T-helper 17 cell (primary cell): Measurements from ENCODE around the gene ACTR3C. TPM values are rescaled to one million over a fixed set of nuclear protein-coding genes. Genes with fewer than 3 reads are reported as not detected.

Source experiments
- ATAC-seq: fragments of 150-1000 bp; cut with Tn5 transposase; 2 replicates; pipeline ENCODE4 v1.10.0; 2021; ENCODE audit warnings: mild to moderate bottlenecking, moderate library complexity
- DNase-seq, 3 donors: peaks; one replicate each; pipeline versions ENCODE4 v3.0.0 to v3.0.0-alpha.2; 2020 to 2021
- H3K9me3 ChIP-seq: one replicate; pipeline ENCODE4 v1.7.0; 2013; ENCODE audit warnings: low read length, mild to moderate bottlenecking; ENCODE audit not compliant: control insufficient read depth, poor library complexity, severe bottlenecking
- H3K27ac Mint-ChIP-seq: one replicate; pipeline ENCODE4 v1.8.0; 2022; ENCODE audit warnings: mild to moderate bottlenecking, moderate library complexity, mixed read lengths
- H3K27me3 Mint-ChIP-seq: one replicate; pipeline ENCODE4 v1.8.0; 2022; ENCODE audit warnings: mixed read lengths
- H3K36me3 Mint-ChIP-seq: one replicate; pipeline ENCODE4 v1.8.0; 2022; ENCODE audit warnings: low read depth, mixed read lengths
- H3K4me1 Mint-ChIP-seq: one replicate; pipeline ENCODE4 v1.8.0; 2022; ENCODE audit warnings: mild to moderate bottlenecking, mixed read lengths
- H3K4me3 Mint-ChIP-seq: one replicate; pipeline ENCODE4 v1.8.0; 2022; ENCODE audit warnings: mild to moderate bottlenecking, moderate library complexity, mixed read lengths
- total RNA-seq, 4 donors: library from RNA in 2 of 4; stranded (reverse) in 2 of 4; gene quantifications; one replicate each; pipeline ENCODE4 v1.2.3 and lab custom pipeline; 2022 to 2026

The ACTR3C gene
- total RNA-seq, 2 donors from 2014 or later: 6.0 to 10.2 TPM

DNA sequence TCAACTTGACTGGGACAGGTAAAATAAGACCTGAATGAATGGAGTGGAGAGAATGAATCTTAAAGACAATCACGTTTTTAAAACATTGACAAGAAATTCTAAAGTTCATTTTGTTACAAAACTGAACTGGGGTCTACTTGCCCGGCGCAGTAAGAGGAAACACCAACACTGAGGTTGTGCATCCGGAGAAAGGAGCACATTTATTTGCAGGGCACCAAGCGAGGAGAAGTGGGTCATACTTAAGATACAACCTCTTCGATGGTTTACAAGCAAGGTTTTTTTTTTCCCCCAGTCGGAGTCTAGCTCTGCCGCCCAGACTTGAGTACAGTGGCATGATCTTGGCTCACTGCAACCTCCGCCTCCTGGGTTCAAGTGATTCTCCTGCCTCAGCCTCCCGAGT is 41.8 kb upstream of the ACTR3C start:
- no peaks in the 10 kb centered on the region for H3K9me3 ChIP-seq
- Mint-ChIP-seq H3K27ac (no peak overlapping the region), H3K27me3 (no peaks in the 10 kb centered on the region), H3K4me1 (peaks cover 12% of the 10 kb centered on the region), H3K4me3 (no peak overlapping the region), H3K36me3 (no peaks in the 10 kb centered on the region)
- ATAC-seq (no peak), DNase-seq (no peak)

DNA sequence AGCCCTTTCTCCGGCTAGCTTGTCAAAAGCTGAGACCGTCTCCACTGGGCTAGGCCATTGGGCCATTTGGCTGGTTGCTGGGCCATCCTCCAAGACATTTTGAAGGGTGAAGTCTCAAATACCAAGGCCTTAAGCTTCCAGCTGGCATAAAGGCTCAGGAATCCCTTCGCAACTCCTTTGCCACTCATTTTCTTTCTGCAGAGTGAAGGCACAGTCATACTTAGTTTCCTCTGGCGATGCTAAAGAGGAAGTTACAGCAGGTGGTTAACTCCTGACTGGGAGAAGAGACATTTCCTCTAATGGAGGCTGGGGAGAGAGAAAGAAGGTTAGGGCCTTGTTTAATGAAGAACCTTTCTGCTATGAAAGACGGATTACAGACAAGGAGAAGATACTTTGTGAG is 40.5 kb upstream of the ACTR3C start:
- Mint-ChIP-seq H3K4me1 (peaks cover 15% of the 10 kb centered on the region), H3K27ac (peak overlapping the region; percentile 37), H3K36me3 (peaks cover 3% of the 10 kb centered on the region), H3K27me3 (no peaks in the 10 kb centered on the region), H3K4me3 (no peak overlapping the region)
- no peaks in the 10 kb centered on the region for H3K9me3 ChIP-seq
- ATAC-seq: no peak
- DNase-seq: no peak

DNA sequence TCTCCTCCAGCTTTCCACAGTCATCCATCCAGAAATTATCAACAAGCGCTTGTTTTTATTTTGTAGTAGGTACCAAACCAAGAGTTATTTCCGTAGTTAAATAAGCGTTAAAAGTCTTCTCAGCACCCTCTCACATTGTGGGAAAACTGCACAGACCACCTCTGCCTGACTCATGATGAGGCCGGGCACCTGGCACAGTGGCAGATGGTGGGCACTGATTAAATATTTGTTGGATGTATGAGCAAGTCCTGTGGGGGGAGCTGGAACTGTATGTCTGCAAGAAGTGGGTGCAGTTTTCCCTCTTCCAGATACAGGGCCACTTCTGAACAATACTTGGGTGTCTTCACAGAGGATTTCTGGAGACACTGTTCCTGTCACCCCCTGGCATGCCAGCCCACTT is 40.0 kb upstream of the ACTR3C start:
- Mint-ChIP-seq H3K36me3 (peaks cover 3% of the 10 kb centered on the region), H3K4me3 (no peak overlapping the region), H3K27ac (peak overlapping the region; percentile 37), H3K27me3 (no peaks in the 10 kb centered on the region), H3K4me1 (peaks cover 15% of the 10 kb centered on the region)
- H3K9me3 ChIP-seq: no peaks in the 10 kb centered on the region
- DNase-seq: no peak
- ATAC-seq: no peak

DNA sequence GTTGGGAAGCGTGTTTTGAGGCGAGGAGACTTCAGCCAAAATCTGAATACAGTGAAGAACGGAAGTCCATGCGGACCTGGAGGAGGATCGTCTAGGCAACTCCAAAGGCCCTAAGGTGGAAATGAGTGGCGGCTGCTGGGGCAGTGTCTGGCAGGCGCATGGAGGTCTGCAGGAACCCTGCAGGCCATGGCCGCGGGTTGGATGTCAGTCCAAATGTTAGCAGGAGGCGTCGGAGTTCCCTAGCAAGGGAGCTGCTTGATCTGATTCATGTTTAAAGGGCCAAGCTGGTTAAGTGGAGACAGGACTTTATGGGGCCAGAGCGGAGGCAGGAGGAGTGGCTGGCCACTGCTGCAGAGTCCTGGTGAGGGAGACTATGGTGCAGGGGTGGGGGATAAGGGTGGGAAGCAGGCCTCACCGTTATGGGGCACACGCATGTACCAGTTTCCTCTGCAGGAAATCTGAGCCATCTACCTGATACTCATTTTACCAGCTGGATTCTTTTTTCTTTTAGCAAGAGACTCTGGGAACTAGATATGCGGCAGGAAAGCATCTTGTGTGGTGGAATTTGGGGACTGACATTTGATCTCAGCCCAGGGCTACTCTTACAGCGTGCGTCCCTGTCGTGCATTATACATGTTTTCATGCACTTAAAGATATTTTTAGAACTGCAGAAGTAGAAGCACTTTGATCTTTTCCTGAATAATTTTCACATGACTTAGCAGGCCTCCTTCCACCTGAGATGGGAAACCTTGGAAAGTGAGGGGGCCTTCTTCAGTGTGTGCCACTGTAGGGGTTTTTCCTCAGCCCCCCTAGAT is 38.7 kb upstream of the ACTR3C start:
- H3K27me3 Mint-ChIP-seq: no peaks in the 10 kb centered on the region
- no peak for DNase-seq
- H3K36me3 Mint-ChIP-seq: peaks cover 3% of the 10 kb centered on the region
- H3K4me1 Mint-ChIP-seq: peaks cover 20% of the 10 kb centered on the region
- H3K9me3 ChIP-seq: no peaks in the 10 kb centered on the region
- no peak overlapping the region for H3K4me3 Mint-ChIP-seq
- no peak for ATAC-seq
- no peak overlapping the region for H3K27ac Mint-ChIP-seq

DNA sequence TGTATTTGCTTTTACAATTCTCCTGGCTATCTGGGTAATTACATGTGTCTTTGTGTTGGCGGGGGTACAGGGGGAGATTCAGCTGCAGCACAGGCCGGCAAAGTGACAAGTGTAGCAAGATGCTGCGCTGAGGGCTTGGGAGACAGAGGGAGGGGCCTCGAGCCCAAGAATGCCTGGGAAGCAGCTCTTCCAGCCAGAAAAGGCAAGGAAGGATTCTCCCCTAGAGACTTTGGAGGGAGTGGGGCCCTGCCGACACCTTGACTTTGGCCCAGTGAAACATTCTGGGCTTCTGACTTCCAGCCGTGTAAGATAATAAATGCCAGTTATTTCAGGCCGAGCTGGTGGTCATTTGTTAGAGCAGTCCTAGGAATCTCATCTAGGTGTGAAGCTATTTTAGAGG is 38.1 kb upstream of the ACTR3C start:
- Mint-ChIP-seq H3K4me1 (peaks cover 20% of the 10 kb centered on the region), H3K36me3 (peaks cover 3% of the 10 kb centered on the region), H3K27ac (no peak overlapping the region), H3K4me3 (no peak overlapping the region), H3K27me3 (no peaks in the 10 kb centered on the region)
- no peak for DNase-seq
- H3K9me3 ChIP-seq: no peaks in the 10 kb centered on the region
- no peak for ATAC-seq

DNA sequence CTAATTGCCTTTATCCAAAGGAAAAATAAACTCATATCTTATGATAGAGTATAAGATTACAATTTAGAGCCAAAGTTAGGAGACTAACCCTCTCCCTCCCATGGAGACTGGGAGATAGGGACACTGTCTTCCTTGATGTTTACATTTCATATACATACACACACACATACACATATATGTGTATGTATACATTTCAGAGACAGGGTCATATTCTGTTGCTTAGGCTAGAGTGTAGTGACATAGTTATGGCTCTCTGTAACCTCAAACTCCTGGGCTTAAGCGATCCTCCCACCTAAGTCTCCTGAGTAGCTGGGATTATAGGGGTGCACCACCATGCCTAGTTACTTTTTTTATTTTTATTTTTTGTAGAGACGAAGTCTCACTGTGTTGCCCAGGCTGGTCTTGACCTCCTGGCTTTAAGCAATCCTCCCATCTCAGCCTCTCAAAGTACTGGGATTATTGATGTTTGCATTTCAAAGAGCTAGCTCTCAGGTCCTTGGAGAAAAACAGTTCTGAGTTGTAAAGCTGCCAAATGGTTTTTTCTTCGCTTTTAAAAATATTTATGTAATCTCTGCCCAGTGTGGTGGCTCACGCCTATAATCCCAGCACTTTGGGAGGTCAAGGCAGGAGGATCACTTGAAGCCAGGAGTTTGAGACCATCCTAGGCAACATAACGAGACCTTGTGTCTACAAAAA is 37.2 kb upstream of the ACTR3C start:
- no peaks in the 10 kb centered on the region for H3K27me3 Mint-ChIP-seq
- no peak for ATAC-seq
- no peak overlapping the region for H3K4me3 Mint-ChIP-seq

DNA sequence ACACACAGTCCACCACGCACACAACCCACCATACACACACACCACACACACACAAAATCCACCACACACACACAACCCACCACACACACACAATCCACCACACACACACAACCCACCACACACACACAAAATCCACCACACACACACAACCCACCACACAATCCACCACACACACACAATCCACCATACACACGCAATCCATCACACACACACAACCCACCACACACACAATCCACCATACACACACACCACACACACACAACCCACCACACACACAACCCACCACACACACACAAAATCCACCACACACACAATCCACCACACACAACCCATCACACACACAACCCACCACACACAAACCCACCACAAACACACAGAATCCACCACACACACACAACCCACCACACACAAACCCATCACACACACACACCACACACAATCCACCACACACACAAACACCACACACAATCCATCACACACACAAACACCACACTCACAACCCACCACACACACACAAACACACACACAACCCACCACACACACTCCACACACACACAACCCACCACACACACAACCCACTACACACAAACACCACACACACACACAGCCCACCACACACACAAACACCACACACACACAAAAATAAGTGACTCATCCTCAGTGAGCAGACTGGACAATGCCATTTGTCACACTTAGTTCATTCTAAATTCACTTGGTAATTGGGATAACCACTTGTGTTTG is 36.4 kb upstream of the ACTR3C start:
- no peak for ATAC-seq
- no peaks in the 10 kb centered on the region for H3K27me3 Mint-ChIP-seq
- peak overlapping the region; percentile 19 for H3K4me3 Mint-ChIP-seq
- no peak for DNase-seq
- no peaks in the 10 kb centered on the region for H3K9me3 ChIP-seq
- H3K27ac Mint-ChIP-seq: peak overlapping the region; percentile 77
- peaks cover 20% of the 10 kb centered on the region for H3K4me1 Mint-ChIP-seq
- peaks cover 3% of the 10 kb centered on the region for H3K36me3 Mint-ChIP-seq

More for the DNA sequence above, 37.2 kb upstream of the ACTR3C start:
- H3K9me3 ChIP-seq: no peaks in the 10 kb centered on the region
- peaks cover 3% of the 10 kb centered on the region for H3K36me3 Mint-ChIP-seq
- DNase-seq: no peak
- peaks cover 20% of the 10 kb centered on the region for H3K4me1 Mint-ChIP-seq
- H3K27ac Mint-ChIP-seq: peak overlapping the region; percentile 77

DNA sequence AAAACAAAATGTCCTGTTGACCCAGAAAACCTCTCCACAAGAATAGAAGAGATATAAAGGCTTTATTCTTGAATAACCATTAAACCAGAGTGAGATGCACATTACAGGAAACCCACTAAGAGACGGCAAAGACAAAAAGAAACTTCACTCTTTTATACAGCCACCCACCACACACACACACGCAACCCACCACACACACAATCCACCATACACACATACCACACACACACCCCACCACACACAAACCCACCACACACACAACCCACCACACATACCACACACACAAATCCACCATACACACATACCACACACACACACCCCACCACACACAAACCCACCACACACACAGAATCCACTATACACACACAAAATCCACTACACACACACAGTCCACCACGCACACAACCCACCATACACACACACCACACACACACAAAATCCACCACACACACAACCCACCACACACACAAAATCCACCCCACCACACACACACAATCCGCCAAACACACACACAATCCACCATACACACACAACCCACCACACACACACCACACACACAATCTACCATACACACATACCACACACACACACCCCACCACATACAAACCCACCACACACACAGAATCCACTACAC is 35.8 kb upstream of the ACTR3C start:
- no peak overlapping the region for H3K27ac Mint-ChIP-seq
- DNase-seq: no peak
- no peak overlapping the region for H3K4me3 Mint-ChIP-seq
- ATAC-seq: no peak
- H3K27me3 Mint-ChIP-seq: no peaks in the 10 kb centered on the region
- peaks cover 3% of the 10 kb centered on the region for H3K36me3 Mint-ChIP-seq
- H3K4me1 Mint-ChIP-seq: peaks cover 20% of the 10 kb centered on the region
- no peaks in the 10 kb centered on the region for H3K9me3 ChIP-seq

DNA sequence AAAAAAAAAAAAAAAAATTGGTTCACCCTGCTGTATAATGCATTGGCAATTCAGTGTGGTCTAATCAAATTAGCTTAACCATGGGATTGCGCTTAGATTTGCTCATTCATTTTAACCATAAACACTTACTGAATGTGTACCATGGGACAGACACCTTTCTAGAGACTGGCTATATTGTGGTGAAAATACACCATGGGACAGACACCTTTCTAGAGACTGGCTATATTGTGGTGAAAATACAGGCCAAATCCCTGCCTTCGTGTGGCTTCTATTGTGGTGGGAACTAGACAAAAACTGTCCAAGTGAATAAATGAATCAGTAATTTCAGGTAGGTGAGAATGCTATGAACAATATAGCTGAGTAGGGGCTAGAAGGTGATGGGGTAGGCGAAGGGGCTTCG is 35.1 kb upstream of the ACTR3C start:
- Mint-ChIP-seq H3K27ac (no peak overlapping the region), H3K4me3 (no peak overlapping the region)
- no peak for ATAC-seq

DNA sequence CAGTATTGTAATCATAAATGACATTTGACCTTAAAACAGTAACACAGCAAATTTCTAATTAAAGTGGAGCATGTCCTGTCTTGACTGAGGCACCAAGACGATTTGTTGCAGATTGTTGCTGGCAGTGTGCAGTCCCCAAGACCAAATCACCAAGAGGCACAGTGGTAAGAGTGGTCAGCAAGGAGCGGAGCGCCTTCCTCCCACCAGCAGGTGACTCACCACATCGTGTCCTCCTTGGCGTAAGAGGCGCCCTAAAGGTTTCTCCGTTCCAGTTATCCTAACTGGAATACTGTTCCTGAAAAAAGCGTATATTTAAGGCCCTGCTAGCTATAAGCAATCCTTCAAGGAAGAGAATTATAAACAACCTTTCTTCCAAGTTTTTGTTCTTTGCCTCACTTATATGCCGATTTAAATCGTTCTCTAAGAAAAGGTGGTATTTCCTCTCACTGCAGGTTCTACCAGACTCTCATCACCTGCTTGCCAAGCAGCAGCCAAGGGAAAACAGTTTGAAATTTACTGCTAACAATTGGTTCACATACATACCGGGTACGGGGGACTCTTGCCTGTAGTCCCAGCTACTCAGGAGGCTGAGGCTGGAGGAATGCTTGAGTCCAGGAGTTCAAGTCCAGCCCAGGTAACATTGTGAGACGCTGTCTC is 34.6 kb upstream of the ACTR3C start:
- peak overlapping the region; percentile 19 for H3K4me3 Mint-ChIP-seq

More for the DNA sequence above, 35.1 kb upstream of the ACTR3C start:
- peaks cover 17% of the 10 kb centered on the region for H3K4me1 Mint-ChIP-seq
- H3K36me3 Mint-ChIP-seq: peaks cover 3% of the 10 kb centered on the region
- H3K27me3 Mint-ChIP-seq: no peaks in the 10 kb centered on the region
- DNase-seq: no peak
- no peaks in the 10 kb centered on the region for H3K9me3 ChIP-seq

DNA sequence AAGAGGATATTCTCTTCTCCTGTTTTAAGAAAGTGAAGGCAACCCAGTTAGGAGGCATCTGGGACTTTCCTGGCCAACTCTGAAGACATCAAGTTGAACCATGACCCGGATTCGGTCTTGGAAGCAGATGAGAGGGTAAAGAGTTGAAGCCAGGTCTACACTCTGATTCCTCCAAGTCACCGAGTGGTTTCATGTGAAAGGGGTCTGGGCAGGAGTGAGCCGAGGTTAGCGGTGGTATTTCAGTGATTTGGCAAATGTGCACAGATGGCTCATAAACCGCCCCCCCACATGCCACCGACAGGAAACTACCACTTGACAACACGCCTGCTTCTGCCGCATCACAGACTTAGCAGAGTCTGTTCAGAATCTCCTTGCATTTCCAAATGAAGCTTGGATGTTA is 33.9 kb upstream of the ACTR3C start:
- Mint-ChIP-seq H3K27ac (peak overlapping the region; percentile 62), H3K36me3 (peaks cover 3% of the 10 kb centered on the region), H3K4me1 (peaks cover 17% of the 10 kb centered on the region), H3K27me3 (no peaks in the 10 kb centered on the region), H3K4me3 (peak overlapping the region; percentile 19)
- DNase-seq: peak in 2 of 3 donors; percentile 31 to 32
- no peaks in the 10 kb centered on the region for H3K9me3 ChIP-seq
- peak; percentile 85 for ATAC-seq

More for the DNA sequence above, 34.6 kb upstream of the ACTR3C start:
- no peaks in the 10 kb centered on the region for H3K27me3 Mint-ChIP-seq
- H3K27ac Mint-ChIP-seq: peak overlapping the region; percentile 62
- H3K4me1 Mint-ChIP-seq: peaks cover 17% of the 10 kb centered on the region
- ATAC-seq (peak; percentile 22), DNase-seq (no peak)
- peaks cover 3% of the 10 kb centered on the region for H3K36me3 Mint-ChIP-seq
- H3K9me3 ChIP-seq: no peaks in the 10 kb centered on the region

DNA sequence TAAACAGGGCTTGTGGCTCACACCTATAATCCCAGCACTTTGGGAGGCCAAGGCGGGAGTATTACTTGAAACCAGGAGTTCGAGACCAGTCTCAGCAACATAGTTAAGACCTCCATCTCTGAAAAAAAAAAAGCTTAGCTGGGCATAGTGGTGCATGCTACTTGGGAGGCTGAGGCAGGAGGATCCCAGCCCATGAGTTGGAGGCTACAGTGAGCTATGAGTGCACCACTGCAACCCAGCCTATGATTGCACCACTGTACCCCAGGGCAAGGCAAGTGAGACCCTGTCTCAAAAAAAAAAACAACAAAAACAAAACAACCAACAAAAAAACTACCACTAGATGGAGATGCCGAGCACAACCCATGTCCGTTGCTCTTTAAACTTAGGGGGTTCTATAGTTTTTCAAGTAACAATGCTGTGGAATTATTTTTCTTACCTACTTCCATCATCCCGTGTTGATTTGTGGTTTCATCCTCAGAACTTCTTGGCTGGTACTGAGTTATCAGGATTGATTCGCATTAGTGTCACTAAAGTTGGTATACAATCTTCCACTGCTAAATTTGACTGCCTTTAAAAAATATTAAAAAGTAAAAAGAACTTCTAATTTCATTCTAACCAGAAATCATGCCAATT is 33.0 kb upstream of the ACTR3C start:
- Mint-ChIP-seq H3K27me3 (no peaks in the 10 kb centered on the region), H3K27ac (peak overlapping the region; percentile 60), H3K4me1 (peaks cover 17% of the 10 kb centered on the region), H3K36me3 (peaks cover 3% of the 10 kb centered on the region), H3K4me3 (no peak overlapping the region)
- no peak for DNase-seq
- peak; percentile 23 for ATAC-seq
- H3K9me3 ChIP-seq: no peaks in the 10 kb centered on the region
